ENCODE data around the gene HEXD. TPM values are rescaled to one million over a fixed set of nuclear protein-coding genes. Genes with fewer than 3 reads are reported as not detected.

Gene HEXD
- polyA plus RNA-seq, 3 donors = 8.9 to 61.5 (median 12.7) TPM

- WGBS (ENCODE audit: insufficient coverage) = 100% methylated on average over 3 of the region's 7 CpGs
- no peak overlapping the region for H2AFZ ChIP-seq (ENCODE audit: insufficient read depth, low read depth, low read length, poor library complexity, severe bottlenecking)
- H3K4me1 ChIP-seq (ENCODE audit: control insufficient read depth in 1 of 2, insufficient read depth in 2 of 2, low read length in 2 of 2) = no peaks in the 10 kb centered on the region
- H3K27me3 ChIP-seq (ENCODE audit: control insufficient read depth in 2 of 2, insufficient read depth in 2 of 2, low read length in 2 of 2) = no peaks in the 10 kb centered on the region
- Mint-ChIP-seq H3K27me3 (ENCODE audit: low read depth in 3 of 3) (no peaks in the 10 kb centered on the region), H3K4me1 (no peaks in the 10 kb centered on the region), H3K36me3 (peaks cover 64 to 92% of the 10 kb centered on the region in 2 donors), H3K9me3 (peaks cover 0 to 4% (median 0%) of the 10 kb centered on the region in 7 donors), H3K27ac (peak overlapping the region in 1 of 7 donors; percentile 27), H3K4me3 (no peak overlapping the region)
- no peak overlapping the region for H3K9ac ChIP-seq (ENCODE audit: insufficient read depth, low read length, poor library complexity, severe bottlenecking)
- peaks cover 2% of the 10 kb centered on the region for H3K79me2 ChIP-seq (ENCODE audit: insufficient read depth, low read length)
- peaks cover 70 to 89% of the 10 kb centered on the region in 2 donors for H3K36me3 ChIP-seq (replicated peaks in 1 of 2; ENCODE audit: control insufficient read depth in 1 of 2, insufficient read depth in 2 of 2, low read length in 2 of 2)
- H3K27ac ChIP-seq (ENCODE audit: low read depth in 1 of 2, low read length in 2 of 2) = no peak overlapping the region
- no peak overlapping the region for H3K4me3 ChIP-seq (replicated peaks in 1 of 3; ENCODE audit: low read depth in 2 of 3, low read length in 3 of 3)
- H3K4me2 ChIP-seq (replicated peaks; ENCODE audit: extremely low read depth, low read length, poor library complexity, severe bottlenecking) = no peak overlapping the region
- DNase-seq = no peak
- peaks cover 2% of the 10 kb centered on the region for H4K20me1 ChIP-seq (ENCODE audit: insufficient read depth, low read length)
- TF ChIP-seq CTCF (IDR thresholded peaks at IDR 0.05) = no peak
- intact Hi-C loops (cut with micrococcal nuclease) = no loop called here
- no peaks in the 10 kb centered on the region for H3K9me3 ChIP-seq (replicated peaks in 1 of 2; ENCODE audit: control insufficient read depth in 1 of 2, insufficient read depth in 1 of 2, low read length in 2 of 2)
These were observed 51.9 kb downstream of the HEXD start for GRCh38 chr17:82470065-82470464.

DNA sequence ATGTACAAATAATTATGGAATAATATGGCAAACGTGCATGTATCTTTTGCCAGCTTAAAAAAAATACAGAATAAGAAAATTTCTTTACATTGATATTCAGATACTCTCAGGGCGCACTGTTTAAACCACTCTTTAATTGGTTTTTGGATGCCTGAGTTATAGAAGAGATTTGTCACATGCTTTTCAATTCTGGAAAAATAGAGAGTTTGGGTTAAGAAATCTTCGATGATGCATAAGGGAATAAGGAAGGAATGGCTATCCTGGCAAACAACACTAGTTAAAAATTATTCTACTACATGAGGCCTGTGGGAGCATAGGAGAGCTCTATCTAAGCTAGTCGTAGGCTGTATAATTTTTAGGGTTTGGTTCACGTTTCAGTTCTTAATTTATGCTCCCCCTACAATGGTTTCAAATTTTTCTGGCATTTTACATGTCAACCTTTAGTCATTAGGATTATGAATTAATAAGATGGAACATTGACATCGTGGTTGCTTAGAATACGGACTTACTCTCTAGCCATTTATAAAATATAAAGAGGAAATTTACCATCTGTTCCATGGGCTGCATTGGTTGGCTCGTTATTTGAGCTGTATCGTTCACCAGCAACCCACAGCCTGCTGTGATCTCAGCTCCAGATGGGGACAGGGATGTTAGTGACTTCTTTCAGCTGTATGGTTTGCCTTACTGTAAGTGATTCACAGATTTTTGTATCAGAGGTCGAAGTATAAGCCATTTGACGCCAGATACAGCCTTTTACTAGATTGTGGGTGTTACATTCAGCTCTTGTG, 56.3 kb downstream of the HEXD start:
- H3K27me3 ChIP-seq (ENCODE audit: control insufficient read depth in 2 of 2, insufficient read depth in 2 of 2, low read length in 2 of 2) = no peaks in the 10 kb centered on the region
- peaks cover 2% of the 10 kb centered on the region for H3K4me1 Mint-ChIP-seq
- no peak for TF ChIP-seq CTCF (IDR thresholded peaks at IDR 0.05)
- peaks cover 61 to 87% of the 10 kb centered on the region in 2 donors for H3K36me3 Mint-ChIP-seq
- H3K27ac ChIP-seq (ENCODE audit: low read depth in 1 of 2, low read length in 2 of 2) = no peak overlapping the region
- no peaks in the 10 kb centered on the region for H3K9me3 ChIP-seq (replicated peaks in 1 of 2; ENCODE audit: control insufficient read depth in 1 of 2, insufficient read depth in 1 of 2, low read length in 2 of 2)
- no peaks in the 10 kb centered on the region for H3K79me2 ChIP-seq (ENCODE audit: insufficient read depth, low read length)
- no peaks in the 10 kb centered on the region for H3K27me3 Mint-ChIP-seq (ENCODE audit: low read depth in 3 of 3)
- no peaks in the 10 kb centered on the region for H3K4me1 ChIP-seq (ENCODE audit: control insufficient read depth in 1 of 2, insufficient read depth in 2 of 2, low read length in 2 of 2)
- peaks cover 71 to 87% of the 10 kb centered on the region in 2 donors for H3K36me3 ChIP-seq (replicated peaks in 1 of 2; ENCODE audit: control insufficient read depth in 1 of 2, insufficient read depth in 2 of 2, low read length in 2 of 2)
- H3K27ac Mint-ChIP-seq = no peak overlapping the region
- peaks cover 15% of the 10 kb centered on the region for H4K20me1 ChIP-seq (ENCODE audit: insufficient read depth, low read length)
- intact Hi-C loops (cut with micrococcal nuclease) = no loop called here
- no peak overlapping the region for H3K4me3 ChIP-seq (replicated peaks in 1 of 3; ENCODE audit: low read depth in 2 of 3, low read length in 3 of 3)
- WGBS (ENCODE audit: insufficient coverage) = 96% methylated on average over 4 of the region's 11 CpGs
- H2AFZ ChIP-seq (ENCODE audit: insufficient read depth, low read depth, low read length, poor library complexity, severe bottlenecking) = no peak overlapping the region
- peaks cover 0 to 4% (median 0%) of the 10 kb centered on the region in 7 donors for H3K9me3 Mint-ChIP-seq
- H3K4me3 Mint-ChIP-seq = no peak overlapping the region
- DNase-seq = no peak
- no peak overlapping the region for H3K9ac ChIP-seq (ENCODE audit: insufficient read depth, low read length, poor library complexity, severe bottlenecking)
- H3K4me2 ChIP-seq (replicated peaks; ENCODE audit: extremely low read depth, low read length, poor library complexity, severe bottlenecking) = no peak overlapping the region
